Activated CD4-positive, alpha-beta T cell treated with anti-CD3 and anti-CD28 coated beads, Interleukin-2, Interleukin-6, amounts not matched to agents 100 ng/mL and 50 ng/mL, durations not matched to agents 16 hours and 8 hours (primary cell): ENCODE results near the gene GIGYF2.
"Not testable (repeated sequence)": the region's sequence is repeated elsewhere in the genome, so short reads cannot be mapped to it uniquely, and the experiment has no call there.

Experiments
- DNase-seq: peaks from one replicate; pipeline ENCODE4 v3.0.0-alpha.2; 2020

Gene GIGYF2

GRCh38 chr2:232898592-232899543, 201.7 kb downstream of the GIGYF2 start:
- no peak for DNase-seq

- DNase-seq: no peak
Measured at GRCh38 chr2:232900811-232901735, 203.9 kb downstream of the GIGYF2 start.

- peak; percentile 64 for DNase-seq
Measured at GRCh38 chr2:232901736-232902578, 204.8 kb downstream of the GIGYF2 start.

GRCh38 chr2:232903989-232904388, 206.9 kb downstream of the GIGYF2 start:
- no peak for DNase-seq

- DNase-seq: not testable (repeated sequence)
Measured at GRCh38 chr2:232906867-232907717, 210.0 kb downstream of the GIGYF2 start.

- DNase-seq: not testable (repeated sequence)
Measured at GRCh38 chr2:232907718-232908085, 210.6 kb downstream of the GIGYF2 start.

- no peak for DNase-seq
Measured at GRCh38 chr2:232908695-232909094, 211.6 kb downstream of the GIGYF2 start.
